ENCODE results near the gene C5AR1.
"Not testable (repeated sequence)": the region's sequence is repeated elsewhere in the genome, so short reads cannot be mapped to it uniquely, and the experiment has no call there.

Gene C5AR1

DNA sequence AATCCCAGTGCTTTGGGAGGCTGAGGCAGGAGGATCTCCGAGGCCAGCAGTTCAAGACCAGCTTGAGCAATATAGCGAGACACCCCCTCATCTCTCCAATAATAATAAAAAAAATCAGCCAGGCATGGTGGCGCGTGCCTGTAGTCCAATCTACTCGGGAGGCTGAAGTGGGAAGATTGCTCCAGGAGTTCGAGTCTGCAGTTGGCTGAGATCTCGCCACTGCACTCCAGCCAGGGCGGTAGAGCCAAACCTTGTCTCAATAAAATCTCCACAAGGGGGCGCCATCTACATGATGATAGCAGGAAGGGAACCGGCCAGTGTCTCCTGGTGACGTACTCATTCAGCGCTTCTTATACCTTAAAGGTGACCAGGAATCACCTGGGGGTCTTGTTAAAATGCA, 13.6 kb upstream of the C5AR1 start:
- DNase-seq: peak; percentile 79 to 85

GRCh38 chr19:47300867-47301266, 8.8 kb upstream of the C5AR1 start:
- not testable (repeated sequence) for DNase-seq

- DNase-seq: no peak
Measured at GRCh38 chr19:47302249-47302648, 7.4 kb upstream of the C5AR1 start.

DNA sequence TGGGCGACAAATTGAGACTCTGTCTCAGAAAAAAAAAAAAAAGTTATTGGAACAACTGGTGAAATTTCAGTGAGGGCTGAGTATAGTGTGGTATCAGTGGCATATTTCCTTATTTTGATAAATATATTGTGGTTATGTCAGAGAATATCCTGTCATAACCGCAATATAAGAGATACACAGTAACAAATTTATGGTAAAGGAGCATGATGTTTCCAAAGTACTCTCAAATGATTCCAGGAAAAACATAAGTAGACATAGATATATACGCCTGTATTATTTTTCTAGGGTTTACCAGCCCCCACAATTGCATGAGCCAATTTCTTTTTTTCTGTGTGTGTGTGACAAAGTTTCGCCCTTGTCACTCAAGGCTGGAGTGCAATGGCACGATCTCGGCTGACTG, 5.7 kb upstream of the C5AR1 start:
- DNase-seq: no peak

GRCh38 chr19:47305309-47305751, 4.3 kb upstream of the C5AR1 start:
- DNase-seq: peak; percentile 41 to 53

DNA sequence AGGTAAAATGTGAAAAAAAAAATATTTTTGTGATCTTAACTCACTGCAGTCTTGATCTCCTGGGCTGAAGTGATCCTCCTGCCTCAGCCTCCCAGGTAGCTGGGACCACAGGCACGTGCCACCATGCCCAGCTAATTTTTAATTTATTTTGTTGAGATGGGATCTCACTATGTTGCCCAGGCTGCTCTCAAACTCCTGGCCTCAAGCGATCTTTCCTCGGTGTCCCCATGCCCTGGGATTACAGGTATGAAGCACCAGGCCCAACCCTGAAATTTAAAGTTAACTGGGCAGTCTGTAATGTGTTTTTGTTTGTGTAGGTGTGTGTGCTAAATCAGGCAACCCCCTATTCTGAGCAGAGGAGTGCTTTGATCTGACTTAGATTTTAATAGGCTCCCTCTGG, 3.4 kb upstream of the C5AR1 start:
- DNase-seq: no peak

DNA sequence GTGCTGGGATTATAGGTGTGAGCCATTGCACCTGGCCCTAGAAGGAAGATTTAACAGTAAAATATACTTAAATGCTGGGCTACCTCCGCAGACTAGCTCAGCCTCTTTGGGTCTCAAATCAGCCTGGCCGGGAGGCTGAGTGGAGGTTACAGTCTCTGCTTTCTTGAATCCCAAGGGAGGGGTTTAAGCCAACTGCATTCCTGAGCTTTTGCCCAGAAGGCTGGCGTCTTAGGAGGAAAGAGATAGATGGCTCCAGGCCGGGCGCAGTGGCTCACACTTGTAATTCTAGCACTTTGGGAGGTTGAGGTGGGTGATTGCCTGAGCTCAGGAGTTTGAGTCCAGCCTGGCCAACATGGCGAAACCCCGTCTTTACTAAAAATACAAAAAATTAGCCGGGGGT, 623 bp upstream of the C5AR1 start:
- DNase-seq: no peak

DNA sequence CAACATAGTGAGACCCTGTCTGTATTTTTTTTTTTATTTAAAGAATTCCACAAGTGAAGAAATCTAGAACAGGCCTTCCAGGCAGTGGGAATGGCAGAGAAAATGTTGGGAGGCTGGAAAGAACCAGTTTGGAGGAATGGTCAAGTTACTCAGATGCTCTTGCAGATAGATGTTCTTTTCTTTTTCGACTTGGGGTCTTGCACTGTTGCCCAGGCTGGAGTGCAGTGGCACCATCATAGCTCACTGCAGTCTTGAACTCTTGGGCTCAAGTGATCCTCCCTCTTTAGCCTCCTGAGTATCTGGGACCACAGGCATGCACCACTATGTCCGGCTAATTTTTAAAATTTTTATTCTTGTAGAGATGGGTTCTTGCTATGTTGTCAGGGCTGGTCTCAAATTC, 662 bp downstream of the C5AR1 start:
- no peak for DNase-seq

DNA sequence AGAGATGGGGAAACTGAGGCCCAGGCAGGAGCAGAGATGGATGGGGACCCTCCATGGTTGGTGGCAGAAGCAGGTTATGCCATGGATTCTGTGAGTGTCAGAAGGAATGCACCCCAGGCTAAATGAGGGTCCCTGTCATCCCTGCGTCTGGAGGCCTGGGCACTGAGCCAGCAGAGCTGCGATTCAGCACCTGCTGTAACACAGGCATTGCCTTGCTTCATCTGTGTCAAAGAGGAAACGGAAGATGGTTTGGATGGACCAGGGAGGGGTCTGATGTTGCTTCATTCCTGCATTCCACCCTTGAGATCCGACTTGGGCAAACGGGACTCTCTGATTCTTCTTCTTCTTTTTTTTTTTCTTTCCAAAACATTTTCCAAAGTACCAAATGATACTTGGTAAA, 1.2 kb downstream of the C5AR1 start:
- peak in 1 of 2 donors; percentile 40 for DNase-seq

- no peak for DNase-seq
Measured at GRCh38 chr19:47312366-47313006, 2.8 kb downstream of the C5AR1 start.

- no peak for DNase-seq
Measured at GRCh38 chr19:47313754-47314295, 4.2 kb downstream of the C5AR1 start.

DNA sequence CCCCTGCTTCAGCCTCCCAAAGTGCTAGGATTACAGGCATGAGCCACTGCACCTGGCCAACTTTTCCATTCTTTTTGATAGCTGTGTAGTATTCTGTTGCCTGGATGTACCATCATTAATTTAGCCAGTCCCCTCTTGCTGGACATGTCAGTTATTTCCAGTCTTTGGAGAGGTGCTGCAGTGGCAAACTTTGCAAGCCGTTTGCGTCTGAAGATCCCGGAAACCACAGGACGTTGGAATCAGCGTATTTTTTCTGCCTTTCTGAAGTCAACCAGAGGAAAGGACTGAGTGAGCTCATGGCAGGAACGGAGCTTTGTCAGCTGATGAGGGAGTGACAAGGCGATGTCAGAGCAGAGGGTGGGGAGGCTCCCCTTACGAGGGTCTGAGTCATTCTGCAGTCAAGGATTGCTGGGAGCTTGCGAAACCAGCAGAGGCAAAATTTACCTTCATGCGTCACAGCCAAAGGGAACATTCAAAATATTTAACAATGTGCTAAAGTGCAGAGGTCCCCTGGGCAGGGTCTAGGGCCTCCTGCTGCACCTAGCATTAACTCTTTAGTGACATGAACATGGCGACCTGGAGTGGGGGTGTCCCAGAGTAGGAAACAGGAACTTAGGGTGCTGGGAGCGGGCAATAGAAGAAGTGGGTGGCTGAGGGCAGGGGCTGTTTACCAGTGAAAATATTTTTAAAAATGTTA, 5.6 kb downstream of the C5AR1 start:
- peak in 1 of 2 donors; percentile 82 for DNase-seq

DNA sequence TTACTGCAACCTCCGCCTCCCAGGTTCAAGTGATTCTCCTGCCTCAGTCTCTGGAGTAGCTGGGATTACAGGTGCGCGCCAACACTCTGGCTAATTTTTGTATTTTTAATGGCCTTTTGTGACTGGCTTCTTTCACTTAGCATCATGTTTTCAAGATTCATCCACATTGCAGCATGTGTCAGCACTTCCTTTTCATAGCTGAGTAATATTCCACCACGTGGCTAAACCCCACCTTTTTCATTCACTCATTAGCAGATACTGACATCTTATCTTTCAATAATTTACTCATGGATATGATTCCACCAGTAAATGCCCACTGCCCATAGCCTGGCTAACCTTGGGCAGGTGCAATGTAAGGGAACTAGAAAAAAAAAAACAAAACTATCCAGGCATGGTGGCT, 6.9 kb downstream of the C5AR1 start:
- no peak for DNase-seq

GRCh38 chr19:47319923-47320871, 10.5 kb downstream of the C5AR1 start:
- no peak for DNase-seq

DNA sequence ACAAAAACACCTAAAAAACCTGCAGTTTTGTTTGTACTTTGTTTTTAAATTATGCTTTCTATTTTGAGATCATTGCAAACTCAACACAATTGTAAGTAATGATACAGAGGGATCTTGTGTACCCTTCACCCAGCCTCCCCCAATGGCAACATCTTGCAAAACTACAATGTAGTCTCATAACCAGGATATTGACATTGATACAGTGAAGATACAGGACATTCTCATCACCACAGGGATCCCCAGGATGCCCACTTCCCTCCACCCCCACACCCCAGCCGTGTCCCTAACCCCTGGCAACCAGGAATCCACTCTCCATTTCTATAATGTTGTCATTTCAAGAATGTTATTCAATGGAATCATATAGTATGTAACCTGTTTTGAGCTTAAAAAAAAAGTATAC, 12.0 kb downstream of the C5AR1 start:
- no peak for DNase-seq

DNA sequence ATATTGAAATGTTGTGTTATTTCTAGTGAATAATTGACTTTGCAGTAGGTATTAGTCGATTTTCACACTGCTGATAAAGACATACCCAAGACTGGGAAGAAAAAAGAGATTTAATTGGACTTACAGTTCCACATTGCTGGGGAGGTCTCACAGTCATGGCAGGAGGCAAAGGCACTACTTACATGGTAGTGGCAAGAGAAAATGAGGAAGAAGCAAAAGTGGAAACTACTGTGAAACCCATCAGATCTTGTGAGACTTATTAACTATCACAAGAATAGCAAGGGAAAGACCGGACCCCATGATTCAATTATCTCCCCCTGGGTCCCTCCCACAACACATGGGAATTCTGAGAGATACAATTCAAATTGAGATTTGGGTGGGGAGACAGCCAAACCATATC, 12.4 kb downstream of the C5AR1 start:
- no peak for DNase-seq

DNA sequence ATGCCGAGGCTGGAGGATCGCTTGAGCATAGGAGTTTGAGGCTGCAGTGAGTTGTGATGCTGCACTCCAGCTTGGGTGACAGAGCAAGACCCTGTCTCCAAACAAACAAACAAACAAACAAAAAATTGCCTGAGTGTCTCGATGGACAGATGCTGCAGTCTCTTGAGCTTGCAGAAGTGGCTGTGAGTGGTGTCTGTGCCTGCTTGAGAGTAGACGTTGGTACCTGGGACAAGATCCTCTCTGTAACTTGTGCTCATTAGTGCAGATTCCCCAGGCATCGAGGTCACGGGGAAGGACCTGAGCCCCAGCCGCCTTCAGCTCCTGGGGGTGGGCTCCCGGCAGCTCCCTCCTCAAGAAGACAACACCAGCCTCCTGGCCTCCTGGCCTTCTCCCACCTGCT, 13.7 kb downstream of the C5AR1 start:
- no peak for DNase-seq

- no peak for DNase-seq
Measured at GRCh38 chr19:47323872-47324271, 14.2 kb downstream of the C5AR1 start.

DNA sequence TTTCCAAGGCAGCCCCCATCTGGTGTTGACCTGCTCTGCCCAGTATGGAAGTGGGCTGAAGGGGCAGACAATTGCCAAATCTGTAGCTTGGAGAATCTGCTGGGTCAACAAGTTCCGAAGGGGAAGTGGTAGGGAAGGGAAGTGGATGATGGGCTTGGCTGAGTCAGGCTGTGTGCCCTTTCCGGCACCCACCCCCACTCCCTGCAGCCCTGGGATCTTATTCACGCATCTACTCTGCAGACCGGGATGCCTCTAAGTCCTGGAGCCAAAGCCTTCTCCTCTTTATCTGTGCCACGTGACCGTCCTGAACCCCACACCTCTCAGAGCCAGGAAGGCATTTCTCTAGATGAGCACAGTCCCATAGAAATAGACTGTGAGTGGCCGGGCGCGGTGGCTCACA, 14.8 kb downstream of the C5AR1 start:
- peak in 1 of 2 donors; percentile 71 for DNase-seq

DNA sequence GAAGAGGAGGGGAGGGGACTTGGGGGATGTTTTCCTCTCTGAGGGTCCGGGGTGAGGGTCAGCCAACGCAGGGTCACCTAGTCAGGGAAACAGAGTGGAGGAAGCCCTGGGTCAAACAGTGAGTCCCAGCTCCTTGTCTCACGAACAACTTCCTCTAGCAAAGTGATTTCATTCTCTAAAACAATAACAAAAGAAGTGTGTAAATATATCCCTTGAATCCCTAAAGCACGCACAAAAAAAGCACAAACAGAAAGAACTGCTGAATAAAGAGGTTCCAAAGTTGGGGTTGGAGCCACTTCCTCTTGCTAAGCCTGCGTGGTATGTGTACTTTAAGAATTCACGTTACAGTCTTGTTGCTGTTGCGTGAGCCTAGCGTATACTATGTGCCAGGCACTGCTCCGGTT, 20.8 kb downstream of the C5AR1 start:
- no peak for DNase-seq

GRCh38 chr19:47331490-47331889, 21.8 kb downstream of the C5AR1 start:
- DNase-seq: no peak

GRCh38 chr19:47331931-47332547, 22.4 kb downstream of the C5AR1 start, which contains the start of gene C5AR2:
C5AR2 (plus strand) TSS chr19:47332175; CDS start chr19:47340800, 8,625 bp downstream.
- no peak for DNase-seq
